SK-N-SH (cell line): ENCODE data around the gene UBA1.

Source experiments
- EP300 ChIP-seq, 2 experiments: IDR thresholded peaks; 2 replicates each; pipeline versions ENCODE4 v1.4.0 to v1.6.1; 2012; ENCODE audit warnings: borderline replicate concordance in 1 of 2, low read depth in 1 of 2, low read length in 1 of 2
- FOXJ3 ChIP-seq: sonication (generic); formaldehyde crosslinking; IDR thresholded peaks from 2 replicates; pipeline ENCODE4 v1.5.1; 2020; ENCODE audit warnings: mild to moderate bottlenecking, missing genetic modification reagents
- GATA2 ChIP-seq: sonication (generic); formaldehyde crosslinking; IDR thresholded peaks from 2 replicates; pipeline ENCODE4 v1.5.0; 2020; ENCODE audit warnings: mild to moderate bottlenecking, missing genetic modification reagents
- NFIC ChIP-seq: IDR thresholded peaks from 2 replicates; pipeline ENCODE4 v1.4.0; 2012; ENCODE audit warnings: borderline replicate concordance
- POLR2AphosphoS5 ChIP-seq: IDR thresholded peaks from 2 replicates; pipeline ENCODE4 v1.6.1; 2012; ENCODE audit warnings: low read depth, low read length
- TCF12 ChIP-seq: IDR thresholded peaks from 2 replicates; pipeline ENCODE4 v1.4.0; 2012
- TF ChIP-seq, protein P1 (sequence below): fragments of 200-600 bp; sonication (generic); IDR thresholded peaks from 2 replicates; pipeline ENCODE4 v1.6.1; 2017; ENCODE audit warnings: antibody characterized with exemption, mild to moderate bottlenecking, moderate library complexity
- TF ChIP-seq, protein P2 (sequence below): IDR thresholded peaks from 2 replicates; pipeline ENCODE4 v1.4.0; 2012; ENCODE audit warnings: low read depth
- TF ChIP-seq, protein P3 (sequence below): fragments of 150-350 bp; IDR thresholded peaks from 2 replicates; pipeline ENCODE4 v1.6.1; 2016; ENCODE audit warnings: mild to moderate bottlenecking, low read depth, low read length
- TF ChIP-seq, protein P4 (sequence below): fragments of 150-350 bp; IDR thresholded peaks from 2 replicates; pipeline ENCODE4 v1.6.1; 2017; ENCODE audit warnings: antibody characterized with exemption, low read length, low read depth, borderline replicate concordance
- TF ChIP-seq, protein P5 (sequence below): IDR thresholded peaks from 2 replicates; pipeline ENCODE4 v1.6.1; 2012; ENCODE audit warnings: mild to moderate bottlenecking, low read depth, low read length, moderate library complexity

DNA sequence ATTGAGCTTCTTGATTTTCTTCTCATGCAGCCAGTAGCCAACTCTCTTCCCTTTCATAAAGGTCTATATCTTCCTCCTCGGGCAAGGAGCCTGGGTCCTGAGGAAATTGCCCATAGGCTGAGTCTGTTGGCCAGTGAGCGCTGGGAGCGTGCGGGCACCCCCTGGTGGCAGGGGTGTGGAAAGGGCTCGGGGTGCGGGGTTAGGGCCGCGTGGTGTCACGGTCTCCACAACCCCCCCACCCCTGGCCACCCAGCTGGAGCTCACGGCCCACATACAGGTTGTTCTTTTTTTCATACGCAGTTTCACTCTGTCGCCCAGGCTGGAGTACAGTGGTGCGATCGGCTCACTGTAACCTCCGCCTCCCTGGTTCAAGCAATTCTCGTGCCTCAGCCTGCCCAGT is 35.5 kb upstream of the UBA1 start:
- TF ChIP-seq, protein P1, sequence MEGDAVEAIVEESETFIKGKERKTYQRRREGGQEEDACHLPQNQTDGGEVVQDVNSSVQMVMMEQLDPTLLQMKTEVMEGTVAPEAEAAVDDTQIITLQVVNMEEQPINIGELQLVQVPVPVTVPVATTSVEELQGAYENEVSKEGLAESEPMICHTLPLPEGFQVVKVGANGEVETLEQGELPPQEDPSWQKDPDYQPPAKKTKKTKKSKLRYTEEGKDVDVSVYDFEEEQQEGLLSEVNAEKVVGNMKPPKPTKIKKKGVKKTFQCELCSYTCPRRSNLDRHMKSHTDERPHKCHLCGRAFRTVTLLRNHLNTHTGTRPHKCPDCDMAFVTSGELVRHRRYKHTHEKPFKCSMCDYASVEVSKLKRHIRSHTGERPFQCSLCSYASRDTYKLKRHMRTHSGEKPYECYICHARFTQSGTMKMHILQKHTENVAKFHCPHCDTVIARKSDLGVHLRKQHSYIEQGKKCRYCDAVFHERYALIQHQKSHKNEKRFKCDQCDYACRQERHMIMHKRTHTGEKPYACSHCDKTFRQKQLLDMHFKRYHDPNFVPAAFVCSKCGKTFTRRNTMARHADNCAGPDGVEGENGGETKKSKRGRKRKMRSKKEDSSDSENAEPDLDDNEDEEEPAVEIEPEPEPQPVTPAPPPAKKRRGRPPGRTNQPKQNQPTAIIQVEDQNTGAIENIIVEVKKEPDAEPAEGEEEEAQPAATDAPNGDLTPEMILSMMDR, result peak; percentile 21; the same call in 1 of the 2 replicates
- TF ChIP-seq FOXJ3 (CRISPR knock-in tag) (no peak), TCF12 (no peak), NFIC (no peak), EP300 (IDR thresholded peaks at IDR 0.05; ENCODE audit: borderline replicate concordance in 1 of 2, low read depth in 1 of 2, low read length in 1 of 2) (no peak), POLR2AphosphoS5 (no peak), GATA2 (no peak)
- TF ChIP-seq, protein P2, sequence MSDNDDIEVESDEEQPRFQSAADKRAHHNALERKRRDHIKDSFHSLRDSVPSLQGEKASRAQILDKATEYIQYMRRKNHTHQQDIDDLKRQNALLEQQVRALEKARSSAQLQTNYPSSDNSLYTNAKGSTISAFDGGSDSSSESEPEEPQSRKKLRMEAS, result no peak
- TF ChIP-seq, protein P3, sequence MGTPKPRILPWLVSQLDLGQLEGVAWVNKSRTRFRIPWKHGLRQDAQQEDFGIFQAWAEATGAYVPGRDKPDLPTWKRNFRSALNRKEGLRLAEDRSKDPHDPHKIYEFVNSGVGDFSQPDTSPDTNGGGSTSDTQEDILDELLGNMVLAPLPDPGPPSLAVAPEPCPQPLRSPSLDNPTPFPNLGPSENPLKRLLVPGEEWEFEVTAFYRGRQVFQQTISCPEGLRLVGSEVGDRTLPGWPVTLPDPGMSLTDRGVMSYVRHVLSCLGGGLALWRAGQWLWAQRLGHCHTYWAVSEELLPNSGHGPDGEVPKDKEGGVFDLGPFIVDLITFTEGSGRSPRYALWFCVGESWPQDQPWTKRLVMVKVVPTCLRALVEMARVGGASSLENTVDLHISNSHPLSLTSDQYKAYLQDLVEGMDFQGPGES, result no peak
- TF ChIP-seq, protein P4, sequence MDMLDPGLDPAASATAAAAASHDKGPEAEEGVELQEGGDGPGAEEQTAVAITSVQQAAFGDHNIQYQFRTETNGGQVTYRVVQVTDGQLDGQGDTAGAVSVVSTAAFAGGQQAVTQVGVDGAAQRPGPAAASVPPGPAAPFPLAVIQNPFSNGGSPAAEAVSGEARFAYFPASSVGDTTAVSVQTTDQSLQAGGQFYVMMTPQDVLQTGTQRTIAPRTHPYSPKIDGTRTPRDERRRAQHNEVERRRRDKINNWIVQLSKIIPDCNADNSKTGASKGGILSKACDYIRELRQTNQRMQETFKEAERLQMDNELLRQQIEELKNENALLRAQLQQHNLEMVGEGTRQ, result no peak
- TF ChIP-seq, protein P5, sequence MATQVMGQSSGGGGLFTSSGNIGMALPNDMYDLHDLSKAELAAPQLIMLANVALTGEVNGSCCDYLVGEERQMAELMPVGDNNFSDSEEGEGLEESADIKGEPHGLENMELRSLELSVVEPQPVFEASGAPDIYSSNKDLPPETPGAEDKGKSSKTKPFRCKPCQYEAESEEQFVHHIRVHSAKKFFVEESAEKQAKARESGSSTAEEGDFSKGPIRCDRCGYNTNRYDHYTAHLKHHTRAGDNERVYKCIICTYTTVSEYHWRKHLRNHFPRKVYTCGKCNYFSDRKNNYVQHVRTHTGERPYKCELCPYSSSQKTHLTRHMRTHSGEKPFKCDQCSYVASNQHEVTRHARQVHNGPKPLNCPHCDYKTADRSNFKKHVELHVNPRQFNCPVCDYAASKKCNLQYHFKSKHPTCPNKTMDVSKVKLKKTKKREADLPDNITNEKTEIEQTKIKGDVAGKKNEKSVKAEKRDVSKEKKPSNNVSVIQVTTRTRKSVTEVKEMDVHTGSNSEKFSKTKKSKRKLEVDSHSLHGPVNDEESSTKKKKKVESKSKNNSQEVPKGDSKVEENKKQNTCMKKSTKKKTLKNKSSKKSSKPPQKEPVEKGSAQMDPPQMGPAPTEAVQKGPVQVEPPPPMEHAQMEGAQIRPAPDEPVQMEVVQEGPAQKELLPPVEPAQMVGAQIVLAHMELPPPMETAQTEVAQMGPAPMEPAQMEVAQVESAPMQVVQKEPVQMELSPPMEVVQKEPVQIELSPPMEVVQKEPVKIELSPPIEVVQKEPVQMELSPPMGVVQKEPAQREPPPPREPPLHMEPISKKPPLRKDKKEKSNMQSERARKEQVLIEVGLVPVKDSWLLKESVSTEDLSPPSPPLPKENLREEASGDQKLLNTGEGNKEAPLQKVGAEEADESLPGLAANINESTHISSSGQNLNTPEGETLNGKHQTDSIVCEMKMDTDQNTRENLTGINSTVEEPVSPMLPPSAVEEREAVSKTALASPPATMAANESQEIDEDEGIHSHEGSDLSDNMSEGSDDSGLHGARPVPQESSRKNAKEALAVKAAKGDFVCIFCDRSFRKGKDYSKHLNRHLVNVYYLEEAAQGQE, result no peak
